Activated naive CD4-positive, alpha-beta T cell treated with Interleukin-2 at 50 U/mL for 16 hours (primary cell): ENCODE results near the gene IQCC.
"Not testable (repeated sequence)": the region's sequence is repeated elsewhere in the genome, so short reads cannot be mapped to it uniquely, and the experiment has no call there.

Source experiments
- DNase-seq: peaks from one replicate; pipeline ENCODE4 v3.0.0-alpha.2; 2020

Gene IQCC

GRCh38 chr1:32205401-32206370 is at the start of gene IQCC:
IQCC (plus strand) TSS chr1:32205671; CDS start chr1:32205682, 11 bp downstream.
- peak; percentile 84 for DNase-seq

DNA sequence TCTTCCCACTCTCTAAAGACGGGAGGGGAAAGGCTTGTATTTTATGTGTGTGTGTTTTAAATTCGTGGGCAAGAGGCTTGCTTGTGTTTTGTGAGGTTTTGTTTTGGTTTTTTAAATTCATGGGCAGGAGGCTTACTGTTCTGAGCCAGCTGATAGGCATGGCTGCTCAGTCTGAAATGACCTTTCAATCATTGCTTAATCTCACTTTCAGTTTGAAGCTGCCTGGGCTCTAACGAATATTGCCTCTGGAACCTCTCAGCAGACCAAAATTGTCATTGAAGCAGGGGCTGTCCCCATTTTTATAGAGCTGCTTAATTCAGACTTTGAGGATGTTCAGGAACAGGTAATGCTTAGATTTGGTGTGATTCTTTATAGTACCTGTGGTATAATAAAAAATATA is 46.3 kb upstream of the IQCC start:
- DNase-seq, result no peak

DNA sequence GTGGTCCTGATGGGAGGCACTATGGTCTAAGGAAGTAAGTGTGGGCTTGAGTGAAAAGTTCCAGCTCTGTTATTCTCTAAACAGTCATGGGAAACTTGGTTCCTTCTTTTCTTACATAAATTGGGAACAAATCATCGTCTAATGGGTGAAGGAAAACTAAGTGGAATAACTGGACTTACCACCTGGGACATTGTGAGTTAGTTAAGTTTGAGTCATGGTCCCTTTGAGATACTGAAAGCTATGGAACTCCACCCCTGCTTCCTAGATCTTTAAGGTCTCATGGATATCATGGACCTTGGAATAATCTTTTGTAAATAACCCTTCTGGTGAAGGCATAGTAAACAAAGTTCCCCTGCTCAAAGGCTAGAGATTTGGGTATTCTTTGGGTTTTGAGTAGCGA is 42.1 kb upstream of the IQCC start:
- no peak for DNase-seq

GRCh38 chr1:32165633-32166032 is 39.8 kb upstream of the IQCC start:
- not testable (repeated sequence) for DNase-seq

DNA sequence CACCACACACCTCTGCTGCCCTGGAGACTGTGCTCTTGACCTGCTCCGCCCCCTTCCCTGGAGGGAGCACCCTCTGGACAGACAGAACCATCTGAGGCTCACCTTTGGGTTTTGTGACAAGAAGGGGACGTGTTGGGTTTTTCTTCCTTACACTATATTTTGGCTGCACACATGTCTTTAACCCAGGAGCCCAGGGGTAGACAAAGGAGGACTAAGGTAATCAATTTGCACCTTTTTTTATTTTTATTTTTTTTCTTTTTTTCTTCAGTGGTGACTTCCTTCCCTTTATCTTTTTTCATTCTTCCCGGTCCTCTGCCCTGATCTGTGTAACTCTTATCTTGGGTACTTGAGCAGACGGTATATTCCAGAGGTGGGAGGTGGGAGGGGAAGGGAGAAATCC is 34.5 kb upstream of the IQCC start:
- DNase-seq, result no peak

GRCh38 chr1:32172621-32173245 is 32.7 kb upstream of the IQCC start:
- DNase-seq, result no peak

DNA sequence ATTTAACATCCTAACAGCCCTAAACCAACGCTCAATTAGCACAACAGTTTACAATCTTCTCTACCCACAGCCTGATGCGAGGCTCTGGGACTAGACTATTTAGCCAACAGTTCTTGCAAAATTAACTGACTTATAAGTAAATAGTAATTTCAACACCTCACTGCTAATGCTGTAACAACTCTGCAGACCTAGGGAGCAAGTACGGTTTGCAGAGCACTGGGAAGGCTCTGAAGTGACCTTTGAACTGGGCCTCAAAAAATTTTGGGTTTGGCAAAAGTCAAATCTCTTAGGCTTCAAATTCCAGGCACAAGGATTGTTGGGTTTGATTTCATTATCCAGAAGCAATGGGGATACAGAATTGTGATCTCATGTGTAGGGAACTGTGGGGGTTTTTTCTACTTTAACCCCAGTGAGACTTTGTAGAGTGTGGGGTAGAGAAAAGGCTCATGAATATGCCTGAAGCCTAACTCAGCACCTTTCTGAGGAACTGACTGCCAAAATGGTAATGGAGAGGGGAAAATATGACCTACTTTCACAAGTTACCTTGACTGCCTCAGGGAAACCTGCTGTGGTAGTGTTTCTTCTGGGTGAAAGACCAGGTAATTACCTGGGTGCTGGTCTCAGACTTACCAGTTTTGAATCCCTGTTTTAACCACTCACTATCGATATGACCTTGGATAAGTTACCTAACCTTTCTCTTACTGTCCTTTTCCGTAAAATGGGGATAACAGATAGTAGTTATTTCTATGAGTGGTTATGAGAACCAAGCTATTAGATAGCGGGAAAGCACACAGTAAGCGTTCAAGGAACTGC is 26.9 kb upstream of the IQCC start:
- no peak for DNase-seq

DNA sequence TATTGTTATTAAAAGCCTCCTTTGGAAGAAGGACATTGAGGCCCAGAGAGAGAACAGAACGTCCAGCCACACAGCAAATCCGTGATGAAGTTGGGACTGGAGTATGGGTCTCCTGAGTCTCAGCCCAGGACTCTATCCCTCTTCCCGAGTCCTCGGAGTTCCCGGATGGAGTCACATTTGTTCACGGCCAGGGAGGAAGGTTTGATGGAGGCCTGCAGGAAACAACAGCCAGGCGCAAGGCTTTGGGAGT is 26.4 kb upstream of the IQCC start:
- no peak for DNase-seq

- DNase-seq, result peak; percentile 90
These were observed 25.9 kb upstream of the IQCC start, which contains the start of gene TXLNA for GRCh38 chr1:32179443-32180185. TXLNA (plus strand) TSS chr1:32179675; CDS start chr1:32180346, 671 bp downstream.

GRCh38 chr1:32180186-32181060 is 25.0 kb upstream of the IQCC start:
- peak; percentile 41 for DNase-seq

DNA sequence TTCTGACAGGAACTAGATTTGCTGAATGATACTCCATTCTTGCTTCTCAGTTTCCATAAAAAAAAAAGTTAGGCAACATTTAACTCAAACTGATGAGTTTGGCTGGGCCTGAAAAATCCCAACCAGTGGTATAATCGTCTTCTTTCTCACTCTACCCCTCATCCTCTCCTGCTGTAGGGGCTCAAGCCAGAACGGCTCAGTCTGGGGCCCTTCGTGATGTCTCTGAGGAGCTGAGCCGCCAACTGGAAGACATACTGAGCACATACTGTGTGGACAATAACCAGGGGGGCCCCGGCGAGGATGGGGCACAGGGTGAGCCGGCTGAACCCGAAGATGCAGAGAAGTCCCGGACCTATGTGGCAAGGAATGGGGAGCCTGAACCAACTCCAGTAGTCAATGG is 24.4 kb upstream of the IQCC start:
- no peak for DNase-seq

DNA sequence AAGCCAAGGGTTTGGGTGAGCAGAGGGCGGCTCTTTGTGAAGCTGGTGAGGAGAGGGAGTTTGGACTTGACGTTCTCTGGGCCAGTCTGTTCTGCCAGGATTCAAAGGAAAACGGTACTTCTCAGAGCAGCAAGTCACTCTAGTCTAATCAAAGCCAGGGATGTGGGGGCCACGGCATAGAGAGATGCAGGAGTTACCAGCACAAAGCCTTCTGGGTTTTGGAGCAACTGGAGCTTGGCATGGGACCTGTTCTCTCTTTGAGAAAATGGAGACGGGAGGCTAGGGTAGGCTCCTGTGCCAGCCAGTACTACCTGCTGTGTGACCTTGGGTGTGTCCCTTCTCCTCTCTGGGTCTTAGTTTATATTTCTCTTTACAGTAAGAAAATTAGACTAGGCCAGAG is 23.9 kb upstream of the IQCC start:
- no peak for DNase-seq

DNA sequence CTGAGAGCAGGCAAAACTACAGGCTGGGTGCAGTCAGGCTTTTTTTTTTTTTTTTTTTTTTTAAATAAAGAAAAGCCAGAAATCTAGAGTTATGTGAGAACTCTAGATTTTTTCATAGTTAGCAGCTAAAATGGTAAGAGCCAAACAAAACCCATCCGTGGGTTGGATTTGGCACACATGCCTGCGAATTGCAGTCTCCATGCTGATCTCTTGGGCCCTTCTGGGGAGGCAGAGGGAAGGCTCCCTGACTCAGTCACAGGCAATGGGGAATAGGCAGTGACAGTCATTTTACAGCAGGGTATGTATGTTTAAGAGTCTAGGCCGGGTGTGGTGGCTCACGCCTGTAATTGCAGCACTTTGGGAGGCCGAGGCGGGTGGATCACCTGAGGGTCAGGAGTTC is 23.4 kb upstream of the IQCC start:
- DNase-seq, result no peak

DNA sequence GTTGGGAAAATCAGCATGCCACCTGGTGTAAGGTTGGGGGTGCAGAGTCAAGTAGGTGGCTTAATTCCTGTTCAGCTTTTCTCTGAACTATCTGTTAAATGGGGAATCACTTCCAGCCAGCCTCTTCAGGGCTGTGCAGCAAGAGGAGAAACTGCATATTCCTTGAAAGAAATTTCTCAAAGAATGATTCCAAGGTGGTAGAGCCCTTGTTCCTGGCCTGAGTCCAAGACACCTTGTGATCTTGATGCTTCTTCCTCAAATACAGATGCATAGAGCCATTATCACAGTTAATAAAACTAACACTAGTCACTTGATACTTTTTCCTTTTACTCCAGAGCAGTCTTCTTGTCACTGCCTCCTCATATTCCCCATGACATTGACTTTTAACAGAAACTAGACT is 20.8 kb upstream of the IQCC start:
- DNase-seq, result no peak

DNA sequence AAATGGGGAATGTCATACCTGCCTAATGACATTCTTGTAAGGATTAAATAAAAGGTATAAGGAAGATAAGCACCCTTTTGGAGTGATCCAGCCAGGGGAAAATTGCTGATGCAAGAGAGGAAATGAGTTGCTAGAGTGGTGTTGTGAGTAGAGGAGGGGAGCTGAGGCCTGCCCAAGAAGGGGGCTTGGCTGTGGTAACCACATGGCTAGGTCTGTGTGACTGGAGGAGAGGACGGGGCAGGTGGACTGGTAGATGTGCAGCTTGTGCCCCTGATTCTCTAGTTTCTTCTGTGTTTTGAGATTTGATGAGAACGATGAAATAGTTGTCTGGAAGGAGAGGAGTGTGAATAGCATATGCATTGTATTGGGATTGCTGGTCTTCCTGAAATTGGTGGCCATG is 19.4 kb upstream of the IQCC start:
- DNase-seq, result no peak

GRCh38 chr1:32186491-32186890 is 19.0 kb upstream of the IQCC start:
- no peak for DNase-seq

GRCh38 chr1:32187850-32188249 is 17.6 kb upstream of the IQCC start:
- no peak for DNase-seq

DNA sequence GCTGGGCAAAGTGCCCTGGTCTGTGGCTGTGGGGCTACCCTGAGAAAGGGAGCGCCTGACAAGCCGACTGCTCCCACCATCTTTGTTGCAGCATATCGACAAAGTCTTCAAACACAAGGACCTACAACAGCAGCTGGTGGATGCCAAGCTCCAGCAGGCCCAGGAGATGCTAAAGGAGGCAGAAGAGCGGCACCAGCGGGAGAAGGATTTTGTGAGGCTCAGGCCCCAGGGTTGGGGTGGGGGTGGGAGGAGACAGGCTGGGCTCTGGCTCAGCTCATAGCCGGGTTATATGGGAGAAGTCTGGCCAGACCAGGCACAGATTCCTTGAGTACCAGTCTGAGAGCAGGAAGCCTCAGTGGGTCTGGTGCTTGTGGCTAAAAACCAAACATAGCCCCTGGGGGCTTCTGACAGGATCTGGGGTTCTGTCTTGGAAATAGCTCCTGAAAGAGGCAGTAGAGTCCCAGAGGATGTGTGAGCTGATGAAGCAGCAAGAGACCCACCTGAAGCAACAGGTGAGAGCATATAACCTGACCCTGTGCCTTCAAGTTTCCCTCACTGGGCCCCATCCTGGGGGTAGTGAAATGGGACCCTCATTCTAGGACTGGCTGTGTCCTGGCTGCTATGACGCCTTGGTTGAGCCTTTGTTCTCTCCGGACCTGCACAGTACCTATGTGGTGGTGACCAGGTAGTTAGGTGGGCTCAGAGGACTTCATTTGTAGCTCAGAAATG is 13.1 kb upstream of the IQCC start:
- no peak for DNase-seq

GRCh38 chr1:32194984-32195383 is 10.5 kb upstream of the IQCC start:
- no peak for DNase-seq

GRCh38 chr1:32195531-32195930 is 9.9 kb upstream of the IQCC start:
- no peak for DNase-seq
